ENCODE data around the gene ARHGEF40.

Gene ARHGEF40

GRCh38 chr14:21107283-21107800 lies 37.2 kb downstream of the ARHGEF40 start:
- H3K9me3 ChIP-seq (ENCODE audit: insufficient read depth, low read length): 0 out of 2 replicates have a peak, but pooled peaks cover 3% of the 10 kb centered on the region
- no peaks in the 10 kb centered on the region for H4K20me1 ChIP-seq (ENCODE audit: insufficient read depth, low read length)
- TF ChIP-seq EZH2phosphoT487 (IDR thresholded peaks at IDR 0.05; ENCODE audit: low read depth) (no peak), CTCF (IDR thresholded peaks at IDR 0.05; ENCODE audit: low read depth, low read length) (no peak)
- H3K27me3 ChIP-seq (ENCODE audit: low read depth, low read length): no peaks in the 10 kb centered on the region
- no peak overlapping the region for H3K9ac ChIP-seq (ENCODE audit: low read length)
- no peaks in the 10 kb centered on the region for H3K79me2 ChIP-seq (ENCODE audit: low read length)
- peak overlapping the region; percentile 39 for H3K27ac ChIP-seq (ENCODE audit: low read length)
- peak overlapping the region; percentile 27; the same call in 1 of the 2 replicates for H2AFZ ChIP-seq (ENCODE audit: low read depth, low read length)
- peaks cover 11% of the 10 kb centered on the region for H3K36me3 ChIP-seq (replicated peaks; ENCODE audit: low read depth, low read length)
- no peak overlapping the region for H3K4me3 ChIP-seq (ENCODE audit: low read length)
- peak overlapping the region; percentile 21 for H3K4me2 ChIP-seq (ENCODE audit: low read length)
- peaks cover 62% of the 10 kb centered on the region for H3K4me1 ChIP-seq (ENCODE audit: low read length)

- no peaks in the 10 kb centered on the region for H3K27me3 ChIP-seq (ENCODE audit: low read depth, low read length)
- H3K4me1 ChIP-seq (ENCODE audit: low read length): peaks cover 54% of the 10 kb centered on the region
- no peak overlapping the region for H2AFZ ChIP-seq (ENCODE audit: low read depth, low read length)
- H3K9me3 ChIP-seq (ENCODE audit: insufficient read depth, low read length): 0 out of 2 replicates have a peak, but pooled peaks cover 3% of the 10 kb centered on the region
- no peak overlapping the region for H3K4me3 ChIP-seq (ENCODE audit: low read length)
- TF ChIP-seq EZH2phosphoT487 (IDR thresholded peaks at IDR 0.05; ENCODE audit: low read depth) (no peak), CTCF (IDR thresholded peaks at IDR 0.05; ENCODE audit: low read depth, low read length) (no peak)
- H3K36me3 ChIP-seq (replicated peaks; ENCODE audit: low read depth, low read length): peaks cover 11% of the 10 kb centered on the region
- H3K9ac ChIP-seq (ENCODE audit: low read length): no peak overlapping the region
- H4K20me1 ChIP-seq (ENCODE audit: insufficient read depth, low read length): no peaks in the 10 kb centered on the region
- H3K27ac ChIP-seq (ENCODE audit: low read length): peak overlapping the region; percentile 50
- H3K4me2 ChIP-seq (ENCODE audit: low read length): peak overlapping the region; percentile 54; the same call in 1 of the 2 replicates
- H3K79me2 ChIP-seq (ENCODE audit: low read length): no peaks in the 10 kb centered on the region
Measured at GRCh38 chr14:21108791-21109190, 38.7 kb downstream of the ARHGEF40 start.

- H3K4me3 ChIP-seq (ENCODE audit: low read length): peak overlapping the region; percentile 19
- H2AFZ ChIP-seq (ENCODE audit: low read depth, low read length): no peak overlapping the region
- peak overlapping the region; percentile 93 for H3K27ac ChIP-seq (ENCODE audit: low read length)
- H3K27me3 ChIP-seq (ENCODE audit: low read depth, low read length): no peaks in the 10 kb centered on the region
- TF ChIP-seq CTCF (IDR thresholded peaks at IDR 0.05; ENCODE audit: low read depth, low read length) (no peak), EZH2phosphoT487 (IDR thresholded peaks at IDR 0.05; ENCODE audit: low read depth) (no peak)
- H4K20me1 ChIP-seq (ENCODE audit: insufficient read depth, low read length): no peaks in the 10 kb centered on the region
- peak overlapping the region; percentile 54 for H3K4me2 ChIP-seq (ENCODE audit: low read length)
- no peaks in the 10 kb centered on the region for H3K79me2 ChIP-seq (ENCODE audit: low read length)
- peaks cover 54% of the 10 kb centered on the region for H3K4me1 ChIP-seq (ENCODE audit: low read length)
- peak overlapping the region; percentile 50; the same call in 1 of the 2 replicates for H3K9ac ChIP-seq (ENCODE audit: low read length)
- 0 out of 2 replicates have a peak, but pooled peaks cover 3% of the 10 kb centered on the region for H3K9me3 ChIP-seq (ENCODE audit: insufficient read depth, low read length)
- peaks cover 11% of the 10 kb centered on the region for H3K36me3 ChIP-seq (replicated peaks; ENCODE audit: low read depth, low read length)
Measured at GRCh38 chr14:21109377-21110138, 39.5 kb downstream of the ARHGEF40 start.

- Histone ChIP-seq H3K4me3 (ENCODE audit: low read length) (no peak overlapping the region), H2AFZ (ENCODE audit: low read depth, low read length) (no peak overlapping the region), H3K27me3 (ENCODE audit: low read depth, low read length) (no peaks in the 10 kb centered on the region), H4K20me1 (ENCODE audit: insufficient read depth, low read length) (no peaks in the 10 kb centered on the region), H3K79me2 (ENCODE audit: low read length) (no peaks in the 10 kb centered on the region), H3K27ac (ENCODE audit: low read length) (no peak overlapping the region), H3K36me3 (replicated peaks; ENCODE audit: low read depth, low read length) (peaks cover 11% of the 10 kb centered on the region), H3K4me1 (ENCODE audit: low read length) (peaks cover 36% of the 10 kb centered on the region), H3K9ac (ENCODE audit: low read length) (no peak overlapping the region), H3K9me3 (ENCODE audit: insufficient read depth, low read length) (0 out of 2 replicates have a peak, but pooled peaks cover 3% of the 10 kb centered on the region), H3K4me2 (ENCODE audit: low read length) (no peak overlapping the region)
- TF ChIP-seq CTCF (IDR thresholded peaks at IDR 0.05; ENCODE audit: low read depth, low read length): no peak
- TF ChIP-seq EZH2phosphoT487 (IDR thresholded peaks at IDR 0.05; ENCODE audit: low read depth): no peak
Measured at GRCh38 chr14:21112255-21112654, 42.2 kb downstream of the ARHGEF40 start.
